ENCODE results near the gene BNC2. TPM values are rescaled to one million over a fixed set of nuclear protein-coding genes. Genes with fewer than 3 reads are reported as not detected.

BNC2 gene
- total RNA-seq, 6 experiments from 2014 or later = 19.0 to 28.7 (median 25.4) TPM

GRCh38 chr9:16591092-16591491 is 279.4 kb downstream of the BNC2 start:
- no peaks in the 10 kb centered on the region for H3K27me3 Mint-ChIP-seq (ENCODE audit: insufficient read depth)
- H3K4me1 Mint-ChIP-seq (ENCODE audit: low read depth) = peaks cover 7% of the 10 kb centered on the region
- no peaks in the 10 kb centered on the region for H3K9me3 Mint-ChIP-seq
- no peaks in the 10 kb centered on the region for H3K36me3 Mint-ChIP-seq (ENCODE audit: low read depth)
- no peak for DNase-seq
- H3K4me3 Mint-ChIP-seq = no peak overlapping the region
- TF ChIP-seq CTCF (IDR thresholded peaks at IDR 0.05) = no peak
- no peak overlapping the region for H3K27ac Mint-ChIP-seq

DNA sequence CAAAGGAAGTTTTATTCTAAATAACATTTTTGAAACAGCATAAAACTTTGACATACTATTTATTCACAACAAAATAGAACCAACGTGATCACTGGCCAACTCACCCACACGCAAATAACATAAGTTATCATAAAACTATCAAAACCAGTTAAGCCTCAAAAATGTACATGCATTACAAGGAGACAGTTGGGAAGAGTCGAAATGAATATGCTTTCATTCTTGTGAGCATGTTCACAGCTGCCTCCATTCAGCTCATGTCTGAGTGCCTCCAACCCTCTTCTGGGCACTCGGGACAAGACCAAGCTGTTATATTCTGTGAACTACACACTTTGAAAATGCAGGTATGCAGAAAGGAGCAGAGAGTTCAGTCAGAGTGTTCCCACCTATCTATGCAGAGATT is 284.9 kb downstream of the BNC2 start:
- no peak for TF ChIP-seq CTCF (IDR thresholded peaks at IDR 0.05)
- H3K4me1 Mint-ChIP-seq (ENCODE audit: low read depth) = peaks cover 17% of the 10 kb centered on the region; the same call in 1 of the 2 replicates
- no peak overlapping the region for H3K27ac Mint-ChIP-seq

DNA sequence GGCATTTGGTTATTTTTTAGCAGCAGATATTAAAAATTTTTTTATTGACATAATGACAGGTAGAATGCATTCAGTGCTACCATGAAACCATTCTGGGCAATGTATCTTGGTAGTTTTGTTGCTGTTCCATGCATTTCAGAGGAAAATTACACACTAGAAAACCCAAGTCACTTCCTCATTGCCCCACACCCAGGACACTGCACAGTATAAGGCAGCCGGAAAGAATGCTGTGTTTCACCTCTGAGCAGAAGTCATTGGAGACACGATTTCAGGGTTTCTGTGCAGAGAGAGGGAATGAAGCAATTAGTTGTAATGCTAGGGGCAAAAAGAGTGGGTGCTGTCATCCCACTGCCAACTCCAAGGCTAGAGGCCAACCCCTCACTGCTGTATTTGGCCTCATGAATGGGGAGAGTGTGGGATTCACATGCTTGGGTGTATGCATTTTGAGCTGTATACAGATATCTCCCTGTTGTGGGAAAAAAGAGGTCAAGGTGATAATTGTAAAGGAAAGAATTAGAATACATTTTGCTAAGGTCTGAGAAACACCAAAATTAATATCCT is 290.5 kb downstream of the BNC2 start:
- H3K4me3 Mint-ChIP-seq = no peak overlapping the region
- H3K4me1 Mint-ChIP-seq (ENCODE audit: low read depth) = peaks cover 33% of the 10 kb centered on the region
- no peak overlapping the region for H3K27ac Mint-ChIP-seq
- H3K36me3 Mint-ChIP-seq (ENCODE audit: low read depth) = peaks cover 5% of the 10 kb centered on the region
- no peaks in the 10 kb centered on the region for H3K9me3 Mint-ChIP-seq
- H3K27me3 Mint-ChIP-seq (ENCODE audit: insufficient read depth) = no peaks in the 10 kb centered on the region
- TF ChIP-seq CTCF (IDR thresholded peaks at IDR 0.05) = no peak
- DNase-seq = no peak

More for the DNA sequence above, 284.9 kb downstream of the BNC2 start:
- no peak for DNase-seq
- H3K27me3 Mint-ChIP-seq (ENCODE audit: insufficient read depth) = no peaks in the 10 kb centered on the region
- H3K36me3 Mint-ChIP-seq (ENCODE audit: low read depth) = peaks cover 5% of the 10 kb centered on the region
- H3K9me3 Mint-ChIP-seq = no peaks in the 10 kb centered on the region
- no peak overlapping the region for H3K4me3 Mint-ChIP-seq

- no peak for TF ChIP-seq CTCF (IDR thresholded peaks at IDR 0.05)
- H3K4me3 Mint-ChIP-seq = no peak overlapping the region; the same call in 1 of the 2 replicates
- peaks cover 36% of the 10 kb centered on the region for H3K4me1 Mint-ChIP-seq (ENCODE audit: low read depth)
- no peaks in the 10 kb centered on the region for H3K27me3 Mint-ChIP-seq (ENCODE audit: insufficient read depth)
- no peaks in the 10 kb centered on the region for H3K36me3 Mint-ChIP-seq (ENCODE audit: low read depth)
- no peak overlapping the region for H3K27ac Mint-ChIP-seq
- no peaks in the 10 kb centered on the region for H3K9me3 Mint-ChIP-seq
- DNase-seq = no peak
Measured at GRCh38 chr9:16575986-16576245, 294.6 kb downstream of the BNC2 start.

DNA sequence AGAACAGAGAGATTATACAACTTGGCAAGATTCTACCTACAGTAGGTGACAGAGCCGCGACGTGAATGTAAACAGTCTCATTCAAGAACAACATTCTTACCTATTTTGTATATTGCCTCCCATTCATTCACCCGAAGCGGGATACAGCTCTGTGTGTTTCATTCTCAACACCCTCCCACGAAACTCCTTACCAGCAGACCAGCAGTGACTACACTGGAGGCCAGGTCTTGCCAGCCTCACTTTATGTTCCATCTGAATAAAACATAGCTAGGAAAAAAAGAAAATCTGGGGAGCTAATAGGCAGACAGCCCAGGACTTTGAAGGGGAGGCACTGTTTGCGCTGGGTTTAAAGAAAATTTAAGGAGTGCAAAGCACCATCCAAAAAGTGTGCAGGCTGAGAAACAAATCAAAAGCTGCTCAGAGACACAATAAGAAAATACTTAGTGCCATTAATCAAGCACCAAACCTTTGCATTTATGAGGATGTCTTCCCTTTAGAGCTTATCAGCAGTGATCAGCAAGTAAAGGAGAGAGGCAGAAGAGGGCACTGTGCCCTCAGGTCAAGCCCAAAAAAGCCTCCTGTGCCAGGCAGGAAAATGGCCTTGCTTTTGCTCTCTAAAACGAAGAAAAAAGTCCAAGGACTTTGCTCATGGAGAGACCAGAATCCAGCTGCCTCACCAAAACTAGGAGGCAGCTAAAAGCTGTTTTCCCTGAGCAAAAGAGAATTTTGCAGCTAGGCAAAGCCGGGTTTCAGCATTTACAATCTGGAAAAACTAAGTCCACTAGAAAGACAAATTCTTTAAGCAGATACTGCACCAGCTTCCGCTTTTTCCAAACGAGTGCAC is 295.1 kb downstream of the BNC2 start:
- H3K27me3 Mint-ChIP-seq (ENCODE audit: insufficient read depth) = no peaks in the 10 kb centered on the region
- no peaks in the 10 kb centered on the region for H3K9me3 Mint-ChIP-seq
- H3K27ac Mint-ChIP-seq = no peak overlapping the region
- no peak for DNase-seq
- no peak overlapping the region; the same call in 1 of the 2 replicates for H3K4me3 Mint-ChIP-seq
- no peaks in the 10 kb centered on the region for H3K36me3 Mint-ChIP-seq (ENCODE audit: low read depth)
- peak; percentile 34; the same call in 1 of the 2 replicates for TF ChIP-seq CTCF (IDR thresholded peaks at IDR 0.05)
- H3K4me1 Mint-ChIP-seq (ENCODE audit: low read depth) = peaks cover 36% of the 10 kb centered on the region
